Common myeloid progenitor, CD34-positive (primary cell): Measurements from ENCODE around the gene ABTB2.
"Not testable (repeated sequence)": the region's sequence is repeated elsewhere in the genome, so short reads cannot be mapped to it uniquely, and the experiment has no call there.

Experiments used
- CTCF ChIA-PET: fragments of 350-600 bp; sonication (Branson Sonifier 250); formaldehyde crosslinking; loops from one replicate; lab custom pipeline; 2021; ENCODE audit warnings: antibody characterized with exemption; lab: Charles Lee
- POLR2A ChIA-PET: fragments of 350-600 bp; sonication (Branson Sonifier 250); formaldehyde crosslinking; loops from one replicate; lab custom pipeline; 2021; ENCODE audit warnings: antibody characterized with exemption; lab: Charles Lee
- DNase-seq, 3 donors: peaks; one replicate each; pipeline versions ENCODE4 v3.0.0 to v3.0.0-alpha.2; 2013
- H3K27ac ChIP-seq, 2 experiments: 1 replicate in 1 of 2; 2 replicates in 1 of 2; pipeline ENCODE4 v1.7.0; 2013; ENCODE audit warnings: inconsistent platforms in 2 of 2, low read length in 2 of 2, mild to moderate bottlenecking in 2 of 2, low read depth in 1 of 2, moderate library complexity in 1 of 2; ENCODE audit not compliant: severe bottlenecking in 2 of 2, insufficient read depth in 1 of 2, poor library complexity in 1 of 2
- H3K27me3 ChIP-seq, 5 experiments: replicated peaks in 2 of 5; 1 replicate in 3 of 5; 2 replicates in 2 of 5; pipeline versions ENCODE4 v1.6.1 to v1.7.0; 2013; ENCODE audit warnings: low read length in 4 of 5, mild to moderate bottlenecking in 2 of 5, moderate library complexity in 2 of 5, inconsistent platforms in 1 of 5; ENCODE audit not compliant: insufficient read depth in 5 of 5, control insufficient read depth in 4 of 5
- H3K36me3 ChIP-seq, 4 experiments: 1 replicate in 2 of 4; 2 replicates in 2 of 4; pipeline versions ENCODE4 v1.6.1 to v1.7.0; 2013; ENCODE audit warnings: low read length in 3 of 4, control low read depth in 1 of 4, mild to moderate bottlenecking in 1 of 4; ENCODE audit not compliant: control insufficient read depth in 4 of 4, insufficient read depth in 4 of 4
- H3K4me1 ChIP-seq, 4 experiments: 1 replicate in 3 of 4; 2 replicates in 1 of 4; pipeline versions ENCODE4 v1.6.1 to v1.7.1; 2013; ENCODE audit warnings: low read length in 3 of 4, mild to moderate bottlenecking in 3 of 4, control low read depth in 1 of 4, inconsistent platforms in 1 of 4, moderate library complexity in 1 of 4; ENCODE audit not compliant: control insufficient read depth in 4 of 4, insufficient read depth in 4 of 4; ENCODE audit errors: control extremely low read depth in 1 of 4
- H3K4me3 ChIP-seq, 7 experiments: 1 replicate in 4 of 7; 2 replicates in 3 of 7; pipeline versions ENCODE4 v1.5.1 to v1.7.0; 2013; ENCODE audit warnings: mild to moderate bottlenecking in 7 of 7, low read length in 6 of 7, moderate library complexity in 6 of 7, inconsistent platforms in 2 of 7, low read depth in 2 of 7, control low read depth in 1 of 7; ENCODE audit not compliant: insufficient read depth in 4 of 7, control insufficient read depth in 1 of 7; ENCODE audit errors: extremely low read depth in 1 of 7
- H3K9me3 ChIP-seq, 5 experiments: 1 replicate in 4 of 5; 2 replicates in 1 of 5; pipeline versions ENCODE4 v1.6.1 to v1.7.1; 2013; ENCODE audit warnings: low read length in 4 of 5, mild to moderate bottlenecking in 2 of 5, inconsistent platforms in 1 of 5, low read depth in 1 of 5, moderate library complexity in 1 of 5; ENCODE audit not compliant: control insufficient read depth in 4 of 5, insufficient read depth in 2 of 5; ENCODE audit errors: control extremely low read depth in 1 of 5
- WGBS: methylation state at CpG from one replicate; pipeline ENCODE4 v1.1.5; 2013; ENCODE audit not compliant: insufficient coverage; 5-methylcytosine and 5-hydroxymethylcytosine counted together

The ABTB2 gene

DNA sequence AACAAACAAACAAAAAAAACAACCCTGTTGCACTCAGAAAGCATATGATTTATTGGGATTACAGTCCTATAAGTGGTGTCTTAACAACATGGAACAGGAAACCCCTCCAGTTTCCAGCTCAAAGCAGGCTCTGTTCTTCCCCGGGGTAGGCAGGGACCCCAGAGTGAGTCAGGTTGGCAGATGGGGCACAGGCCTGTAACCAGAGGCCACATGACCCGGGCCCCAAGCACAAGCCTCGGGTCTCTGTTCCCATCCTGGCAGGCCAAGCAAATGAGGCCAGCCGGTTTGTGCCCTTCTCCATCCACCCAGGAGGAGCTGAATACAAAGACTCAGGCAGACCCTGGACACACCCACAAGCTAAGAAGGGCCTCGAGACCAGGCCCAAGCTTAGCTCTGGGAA is 176.6 kb downstream of the ABTB2 start:
- Histone ChIP-seq H3K27me3 (no peaks in the 10 kb centered on the region), H3K27ac (no peak overlapping the region), H3K4me3 (no peak overlapping the region), H3K4me1 (peaks cover 0 to 11% (median under 1%) of the 10 kb centered on the region in 4 experiments), H3K36me3 (no peaks in the 10 kb centered on the region), H3K9me3 (no peaks in the 10 kb centered on the region)
- POLR2A ChIA-PET, result no interaction called here
- 77% methylated on average over 5 of the region's 5 CpGs for WGBS
- CTCF ChIA-PET, result interaction anchor here (1.1 kb wide), 1 partner anchor 287 kb away, joined by 6 read pairs; no protein-coding TSS in a partner anchor
- DNase-seq, result no peak

GRCh38 chr11:34180814-34181165 is 177.0 kb downstream of the ABTB2 start:
- H3K9me3 ChIP-seq, H3K27me3 ChIP-seq, H3K36me3 ChIP-seq, CTCF ChIA-PET, DNase-seq, H3K4me3 ChIP-seq, POLR2A ChIA-PET, H3K27ac ChIP-seq: not testable (repeated sequence)
- 79% methylated on average over 5 of the region's 5 CpGs for WGBS
- H3K4me1 ChIP-seq, result peaks cover 0 to 16% (median under 1%) of the 10 kb centered on the region in 4 experiments

DNA sequence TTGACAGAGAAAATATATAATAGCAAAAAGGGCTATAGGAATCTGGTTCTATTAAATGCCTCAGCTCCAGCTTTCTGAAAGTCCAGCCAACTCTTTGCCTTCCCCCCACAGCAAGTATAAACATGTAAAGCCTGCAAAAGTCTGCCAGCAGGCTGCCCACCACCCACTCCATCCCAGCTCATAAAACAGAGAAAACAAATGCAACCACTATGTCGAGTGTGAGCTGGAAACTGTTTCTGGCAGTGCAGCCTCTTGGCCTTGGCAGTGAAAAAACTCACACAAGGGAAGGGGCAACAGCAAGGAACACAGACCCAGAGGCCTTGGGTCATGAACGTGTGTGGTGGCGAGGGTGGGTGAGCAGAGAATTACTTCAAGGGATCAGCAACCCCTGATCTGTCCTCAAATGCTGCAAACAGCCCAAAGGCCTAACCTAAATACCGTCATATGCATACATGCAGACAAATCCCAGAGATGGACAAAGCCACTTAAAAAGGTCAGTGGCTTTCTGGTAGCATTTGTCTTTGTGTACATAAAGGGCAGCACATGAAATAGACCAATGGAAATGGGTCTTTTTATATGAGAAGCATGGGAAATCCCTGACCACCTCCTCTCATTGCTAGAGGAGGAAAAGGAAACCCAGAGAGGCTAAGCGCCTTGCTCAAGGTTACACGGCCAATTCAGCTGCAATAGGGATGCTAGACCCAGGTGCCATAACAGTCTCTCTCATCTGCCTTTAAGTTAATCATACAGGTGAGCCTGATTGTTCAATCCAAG is 177.6 kb downstream of the ABTB2 start:
- H3K4me3 ChIP-seq, result no peak overlapping the region
- ChIA-PET POLR2A (no interaction called here), CTCF (interaction anchor here (1.2 to 2.0 kb wide), 4 partner anchors 8 to 287 kb away, joined by 3 to 9 read pairs (median 6); no protein-coding TSS in a partner anchor)

DNA sequence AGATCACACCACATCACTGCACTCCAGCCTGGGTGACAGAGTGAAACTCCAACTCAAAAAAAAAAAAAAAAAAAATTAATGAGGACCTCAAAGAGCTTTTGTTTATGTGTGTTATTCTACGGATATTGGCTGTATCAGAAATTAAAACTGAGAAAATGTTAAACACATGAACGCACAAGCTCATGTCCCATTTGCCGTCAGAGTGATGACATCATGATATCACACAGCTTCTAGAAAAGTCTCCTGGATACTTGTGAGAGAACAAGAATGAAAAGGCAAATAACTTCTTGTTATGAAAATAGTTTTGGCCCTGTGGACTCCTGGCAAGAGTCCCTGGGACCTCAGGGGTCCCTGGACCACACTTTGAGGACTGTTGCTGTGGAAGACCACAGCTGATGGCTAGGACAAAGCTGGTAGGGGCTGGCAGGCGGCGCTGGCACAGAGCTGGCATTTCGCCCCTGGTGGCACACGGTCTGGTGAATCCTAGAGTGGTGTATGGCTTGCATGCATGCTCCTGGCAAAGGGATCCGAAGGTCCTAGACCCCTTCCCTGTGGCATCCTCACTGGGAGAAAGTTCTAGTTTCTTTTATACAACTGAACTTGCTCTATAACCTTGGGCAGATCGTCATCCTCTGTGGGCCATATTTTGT is 178.7 kb downstream of the ABTB2 start:
- CTCF ChIA-PET, result interaction anchor here (1.2 to 2.6 kb wide), 6 partner anchors 9 to 289 kb away, joined by 3 to 9 read pairs (median 6); no protein-coding TSS in a partner anchor
- H3K4me1 ChIP-seq, result peaks cover 0 to 27% (median 6%) of the 10 kb centered on the region in 4 experiments
- 100% methylated on average over 9 of the region's 9 CpGs for WGBS
- POLR2A ChIA-PET, result interaction anchor here (0.6 kb wide), 1 partner anchor 179 kb away, joined by 3 read pairs; the partner anchor contains the start of gene ABTB2
- H3K36me3 ChIP-seq, result no peaks in the 10 kb centered on the region
- no peaks in the 10 kb centered on the region for H3K27me3 ChIP-seq
- no peak overlapping the region for H3K27ac ChIP-seq
- H3K9me3 ChIP-seq, result no peaks in the 10 kb centered on the region
- DNase-seq, result no peak
- H3K4me3 ChIP-seq, result no peak overlapping the region

More for the DNA sequence above, 177.6 kb downstream of the ABTB2 start:
- no peak for DNase-seq
- WGBS, result 95% methylated on average over 4 of the region's 6 CpGs
- Histone ChIP-seq H3K9me3 (no peaks in the 10 kb centered on the region), H3K27ac (no peak overlapping the region), H3K27me3 (no peaks in the 10 kb centered on the region), H3K36me3 (no peaks in the 10 kb centered on the region), H3K4me1 (peaks cover 0 to 21% (median under 1%) of the 10 kb centered on the region in 4 experiments)

GRCh38 chr11:34178209-34178821 is 179.5 kb downstream of the ABTB2 start:
- Histone ChIP-seq H3K4me1 (peaks cover 0 to 27% (median 8%) of the 10 kb centered on the region in 4 experiments), H3K27me3 (no peaks in the 10 kb centered on the region), H3K36me3 (no peaks in the 10 kb centered on the region), H3K27ac (no peak overlapping the region), H3K9me3 (no peaks in the 10 kb centered on the region), H3K4me3 (no peak overlapping the region)
- WGBS, result over 99% methylated on average over 9 of the region's 10 CpGs
- POLR2A ChIA-PET, result no interaction called here
- CTCF ChIA-PET, result interaction anchor here (1.9 to 2.6 kb wide), 5 partner anchors 8 to 289 kb away, joined by 5 to 12 read pairs (median 7); no protein-coding TSS in a partner anchor
- DNase-seq, result no peak

DNA sequence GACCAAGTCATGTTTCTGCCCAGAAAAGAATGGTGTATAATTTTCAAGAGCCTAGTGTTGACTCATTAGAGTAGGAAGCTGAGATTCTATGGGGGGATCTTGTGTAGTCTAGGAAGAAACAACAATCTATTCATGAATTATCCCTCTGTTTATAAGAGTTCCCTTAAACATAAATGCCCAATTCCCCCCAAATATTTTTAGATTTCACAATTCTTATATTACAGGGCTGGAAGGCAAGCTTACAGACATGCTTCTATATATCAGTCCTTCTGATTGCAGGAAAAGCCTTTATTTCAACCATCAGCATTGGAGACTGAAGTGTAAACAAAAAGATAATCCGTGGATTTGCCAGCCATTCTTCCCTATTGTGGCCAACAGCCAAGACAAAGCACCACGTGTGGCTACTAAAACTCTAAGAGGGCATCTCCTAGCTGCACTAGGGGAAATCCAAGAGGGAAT is 181.0 kb downstream of the ABTB2 start:
- H3K9me3 ChIP-seq, result no peaks in the 10 kb centered on the region
- no peak overlapping the region for H3K4me3 ChIP-seq
- H3K27me3 ChIP-seq, result no peaks in the 10 kb centered on the region
- H3K4me1 ChIP-seq, result peaks cover 0 to 27% (median 8%) of the 10 kb centered on the region in 4 experiments
- H3K27ac ChIP-seq, result no peak overlapping the region
- ChIA-PET POLR2A (no interaction called here), CTCF (interaction anchor here (0.8 to 10.4 kb wide), 6 partner anchors 10 to 179 kb away, joined by 3 to 89 read pairs (median 6); partner anchors contain the start of gene ABTB2)
- no peak for DNase-seq
- WGBS, result 90% methylated on average over 2 of the region's 2 CpGs
- no peaks in the 10 kb centered on the region for H3K36me3 ChIP-seq
